ENCODE measurements around the gene SLC7A6.

DNA sequence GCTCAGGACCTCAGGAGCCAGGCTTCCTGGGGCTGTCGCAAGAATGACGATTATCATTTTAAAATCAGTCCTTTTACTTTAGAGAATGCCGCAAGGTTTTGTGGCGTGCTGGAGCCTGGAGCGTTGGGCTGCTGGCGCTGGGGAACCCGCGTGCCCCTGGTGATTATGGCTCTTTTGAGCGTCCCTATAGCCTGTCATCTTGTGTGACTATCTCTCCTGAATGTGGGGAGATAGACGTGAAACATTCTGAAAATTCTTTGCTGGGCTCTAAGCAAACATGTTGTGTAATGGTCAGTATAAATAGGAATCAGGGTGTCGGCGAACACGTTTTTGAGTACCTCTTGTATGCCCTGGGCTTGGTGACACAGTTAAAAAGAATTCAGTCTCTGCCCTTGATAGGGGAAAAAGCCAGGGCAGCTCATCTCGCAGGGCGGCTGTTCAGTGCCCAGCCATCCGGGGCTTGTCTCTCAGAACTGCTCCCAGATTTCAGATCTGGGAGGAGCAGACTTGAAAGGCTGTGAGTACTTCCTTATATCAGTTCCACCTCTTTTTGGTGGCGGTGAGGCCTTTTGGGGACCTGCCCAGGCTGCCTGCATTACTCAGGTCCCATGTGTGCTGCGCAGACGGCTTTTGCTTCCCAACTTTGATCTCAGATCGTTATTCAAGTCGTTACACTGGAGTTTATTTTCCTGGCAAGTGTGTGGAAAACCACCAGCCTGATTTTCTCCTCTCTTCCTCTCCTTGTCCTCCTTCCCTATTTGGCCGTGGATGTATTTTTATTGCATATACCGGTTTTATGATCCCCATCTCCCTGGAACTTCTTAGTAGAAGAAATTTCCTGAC, 973 bp downstream of the SLC7A6 start:
- TF ChIP-seq, protein P1, sequence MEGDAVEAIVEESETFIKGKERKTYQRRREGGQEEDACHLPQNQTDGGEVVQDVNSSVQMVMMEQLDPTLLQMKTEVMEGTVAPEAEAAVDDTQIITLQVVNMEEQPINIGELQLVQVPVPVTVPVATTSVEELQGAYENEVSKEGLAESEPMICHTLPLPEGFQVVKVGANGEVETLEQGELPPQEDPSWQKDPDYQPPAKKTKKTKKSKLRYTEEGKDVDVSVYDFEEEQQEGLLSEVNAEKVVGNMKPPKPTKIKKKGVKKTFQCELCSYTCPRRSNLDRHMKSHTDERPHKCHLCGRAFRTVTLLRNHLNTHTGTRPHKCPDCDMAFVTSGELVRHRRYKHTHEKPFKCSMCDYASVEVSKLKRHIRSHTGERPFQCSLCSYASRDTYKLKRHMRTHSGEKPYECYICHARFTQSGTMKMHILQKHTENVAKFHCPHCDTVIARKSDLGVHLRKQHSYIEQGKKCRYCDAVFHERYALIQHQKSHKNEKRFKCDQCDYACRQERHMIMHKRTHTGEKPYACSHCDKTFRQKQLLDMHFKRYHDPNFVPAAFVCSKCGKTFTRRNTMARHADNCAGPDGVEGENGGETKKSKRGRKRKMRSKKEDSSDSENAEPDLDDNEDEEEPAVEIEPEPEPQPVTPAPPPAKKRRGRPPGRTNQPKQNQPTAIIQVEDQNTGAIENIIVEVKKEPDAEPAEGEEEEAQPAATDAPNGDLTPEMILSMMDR (IDR thresholded peaks at IDR 0.05), result no peak
- no peak for TF ChIP-seq POLR2A (IDR thresholded peaks at IDR 0.05)
